Suprapubic skin (tissue), 4 donors: ENCODE data around the gene CLASP1. TPM values are rescaled to one million over a fixed set of nuclear protein-coding genes. Genes with fewer than 3 reads are reported as not detected.
"Not testable (repeated sequence)": the region's sequence is repeated elsewhere in the genome, so short reads cannot be mapped to it uniquely, and the experiment has no call there.

Experiments
- DNase-seq, 2 donors: peaks; one replicate each; pipeline ENCODE4 v3.0.0-alpha.2; 2019; ENCODE audit warnings: low spot score in 2 of 2
- H3K27ac ChIP-seq: fragments of 200-600 bp; sonication (generic); one replicate; pipeline ENCODE4 v1.5.1; 2019
- H3K27me3 ChIP-seq: fragments of 200-600 bp; sonication (generic); one replicate; pipeline ENCODE4 v1.5.1; 2019
- H3K36me3 ChIP-seq: fragments of 200-600 bp; sonication (generic); one replicate; pipeline ENCODE4 v1.5.1; 2019
- H3K4me1 ChIP-seq: fragments of 200-600 bp; sonication (generic); one replicate; pipeline ENCODE4 v1.5.1; 2019
- H3K4me3 ChIP-seq: fragments of 200-600 bp; sonication (generic); one replicate; pipeline ENCODE4 v1.5.1; 2019; ENCODE audit warnings: mild to moderate bottlenecking
- H3K9me3 ChIP-seq: fragments of 200-600 bp; sonication (generic); one replicate; pipeline ENCODE4 v1.5.1; 2019
- EP300 ChIP-seq: sonication (generic); formaldehyde crosslinking; IDR thresholded peaks from one replicate; pipeline ENCODE4 v1.6.1; 2017; ENCODE audit warnings: antibody characterized with exemption
- POLR2A ChIP-seq, 2 donors: fragments of 450-650 bp; IDR thresholded peaks; one replicate each; pipeline ENCODE4 v1.6.1; 2017; ENCODE audit warnings: antibody characterized with exemption in 2 of 2, mild to moderate bottlenecking in 2 of 2, moderate library complexity in 2 of 2
- POLR2AphosphoS5 ChIP-seq, 3 donors: sonication (generic); formaldehyde crosslinking; IDR thresholded peaks; one replicate each; pipeline ENCODE4 v1.6.1; 2017; ENCODE audit warnings: antibody characterized with exemption in 3 of 3
- WGBS: methylation state at CpG from one replicate; pipeline ENCODE4 v1.1.5; 2018; 5-methylcytosine and 5-hydroxymethylcytosine counted together
- total RNA-seq, 4 donors: library from RNA; depleted of rRNA; stranded (reverse); fragments of >200 nt; gene quantifications; one replicate each; pipeline ENCODE4 v1.1.0, GENCODE V29; 2016
- TF ChIP-seq, protein P1 (sequence below), 2 donors: fragments of 200-600 bp in 1 of 2; fragments of 450-650 bp in 1 of 2; sonication (generic) in 1 of 2; IDR thresholded peaks; one replicate each; pipeline ENCODE4 v1.5.1; 2016 to 2019; ENCODE audit warnings: antibody characterized with exemption in 2 of 2, mild to moderate bottlenecking in 1 of 2, moderate library complexity in 1 of 2

CLASP1 gene
- total RNA-seq, 4 donors from 2014 or later: 53.3 to 99.5 (median 67.6) TPM

DNA sequence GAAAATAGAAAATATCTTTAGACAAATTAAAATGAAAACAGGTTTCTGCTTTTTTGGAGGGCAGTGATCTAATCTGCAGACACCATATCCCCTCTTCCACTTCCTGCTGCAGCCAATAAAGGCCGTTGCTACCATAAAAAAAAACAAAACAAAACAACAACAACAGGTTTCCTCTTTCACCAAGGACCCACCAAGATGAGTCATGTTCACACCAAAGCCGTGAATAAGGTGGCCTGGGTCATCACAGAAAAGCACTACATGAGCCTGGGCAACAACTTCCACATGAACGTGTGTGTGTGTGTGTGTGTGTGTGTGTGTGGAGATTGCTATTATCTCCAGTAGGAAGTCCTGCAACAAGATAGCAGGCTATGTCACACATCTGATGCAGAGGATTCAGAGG is 339.5 kb downstream of the CLASP1 start:
- Histone ChIP-seq H3K4me3 (no peak overlapping the region), H3K9me3 (no peaks in the 10 kb centered on the region), H3K27ac (no peak overlapping the region), H3K4me1 (no peaks in the 10 kb centered on the region), H3K36me3 (no peaks in the 10 kb centered on the region), H3K27me3 (peaks cover 2% of the 10 kb centered on the region)
- peak in 1 of 2 donors; percentile 43 for DNase-seq
- TF ChIP-seq POLR2AphosphoS5 (IDR thresholded peaks at IDR 0.05): no peak
- no peak for TF ChIP-seq POLR2A (IDR thresholded peaks at IDR 0.05)
- TF ChIP-seq EP300: no peak
- TF ChIP-seq, protein P1, sequence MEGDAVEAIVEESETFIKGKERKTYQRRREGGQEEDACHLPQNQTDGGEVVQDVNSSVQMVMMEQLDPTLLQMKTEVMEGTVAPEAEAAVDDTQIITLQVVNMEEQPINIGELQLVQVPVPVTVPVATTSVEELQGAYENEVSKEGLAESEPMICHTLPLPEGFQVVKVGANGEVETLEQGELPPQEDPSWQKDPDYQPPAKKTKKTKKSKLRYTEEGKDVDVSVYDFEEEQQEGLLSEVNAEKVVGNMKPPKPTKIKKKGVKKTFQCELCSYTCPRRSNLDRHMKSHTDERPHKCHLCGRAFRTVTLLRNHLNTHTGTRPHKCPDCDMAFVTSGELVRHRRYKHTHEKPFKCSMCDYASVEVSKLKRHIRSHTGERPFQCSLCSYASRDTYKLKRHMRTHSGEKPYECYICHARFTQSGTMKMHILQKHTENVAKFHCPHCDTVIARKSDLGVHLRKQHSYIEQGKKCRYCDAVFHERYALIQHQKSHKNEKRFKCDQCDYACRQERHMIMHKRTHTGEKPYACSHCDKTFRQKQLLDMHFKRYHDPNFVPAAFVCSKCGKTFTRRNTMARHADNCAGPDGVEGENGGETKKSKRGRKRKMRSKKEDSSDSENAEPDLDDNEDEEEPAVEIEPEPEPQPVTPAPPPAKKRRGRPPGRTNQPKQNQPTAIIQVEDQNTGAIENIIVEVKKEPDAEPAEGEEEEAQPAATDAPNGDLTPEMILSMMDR (IDR thresholded peaks at IDR 0.05): no peak
- WGBS: 29% methylated on average over 3 of the region's 3 CpGs

DNA sequence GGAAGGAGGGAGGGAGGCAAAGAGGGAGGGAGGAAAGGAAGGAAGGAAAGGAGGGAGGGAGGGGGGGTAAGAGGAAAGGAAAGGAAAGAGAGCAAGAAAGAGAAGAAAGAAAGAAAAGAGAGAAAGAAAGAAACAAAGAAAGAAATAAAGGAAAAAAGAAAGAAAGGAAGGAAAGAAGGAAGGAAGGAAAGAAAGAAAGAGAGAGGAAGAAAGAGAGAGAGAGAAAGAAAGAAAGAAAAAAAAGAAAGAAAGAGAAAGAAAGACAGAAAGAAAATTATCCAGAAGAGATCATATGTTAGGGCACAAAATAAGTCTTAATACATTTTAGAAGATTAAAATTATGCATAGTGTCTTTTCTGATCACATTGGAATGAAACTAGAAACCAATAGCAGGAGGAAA is 339.9 kb downstream of the CLASP1 start:
- Histone ChIP-seq H3K27ac (no peak overlapping the region), H3K9me3 (no peaks in the 10 kb centered on the region), H3K4me1 (no peaks in the 10 kb centered on the region), H3K27me3 (peaks cover 2% of the 10 kb centered on the region), H3K36me3 (no peaks in the 10 kb centered on the region), H3K4me3 (no peak overlapping the region)
- TF ChIP-seq POLR2A (IDR thresholded peaks at IDR 0.05): no peak
- no peak for TF ChIP-seq POLR2AphosphoS5 (IDR thresholded peaks at IDR 0.05)
- no peak for TF ChIP-seq EP300
- TF ChIP-seq, protein P1 (IDR thresholded peaks at IDR 0.05): no peak
- DNase-seq: no peak

DNA sequence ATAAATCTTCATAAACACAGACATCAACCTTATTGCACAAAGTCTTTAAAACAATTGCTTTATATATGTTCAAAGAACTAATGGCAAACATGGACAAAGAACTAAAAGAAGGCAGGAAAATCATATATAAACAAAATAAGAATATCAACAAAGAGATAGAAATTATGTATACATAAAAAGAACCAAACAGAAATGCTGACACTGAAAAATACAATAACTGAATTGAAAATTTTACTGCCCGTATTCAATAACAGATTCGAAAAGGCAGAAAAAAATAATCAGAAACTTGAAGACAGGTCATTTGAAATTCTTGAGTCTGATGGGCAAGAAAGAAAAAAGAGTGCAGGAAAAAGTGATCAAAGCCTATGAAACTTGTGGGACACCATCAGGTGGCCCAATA is 342.2 kb downstream of the CLASP1 start:
- Histone ChIP-seq H3K4me3 (no peak overlapping the region), H3K27me3 (peaks cover 2% of the 10 kb centered on the region), H3K9me3 (no peaks in the 10 kb centered on the region), H3K4me1 (no peaks in the 10 kb centered on the region), H3K27ac (no peak overlapping the region), H3K36me3 (no peaks in the 10 kb centered on the region)
- TF ChIP-seq EP300 (no peak), POLR2A (IDR thresholded peaks at IDR 0.05) (no peak), POLR2AphosphoS5 (IDR thresholded peaks at IDR 0.05) (no peak)
- TF ChIP-seq, protein P1 (IDR thresholded peaks at IDR 0.05): no peak
- no peak for DNase-seq
- 93% methylated on average over 2 of the region's 2 CpGs for WGBS

DNA sequence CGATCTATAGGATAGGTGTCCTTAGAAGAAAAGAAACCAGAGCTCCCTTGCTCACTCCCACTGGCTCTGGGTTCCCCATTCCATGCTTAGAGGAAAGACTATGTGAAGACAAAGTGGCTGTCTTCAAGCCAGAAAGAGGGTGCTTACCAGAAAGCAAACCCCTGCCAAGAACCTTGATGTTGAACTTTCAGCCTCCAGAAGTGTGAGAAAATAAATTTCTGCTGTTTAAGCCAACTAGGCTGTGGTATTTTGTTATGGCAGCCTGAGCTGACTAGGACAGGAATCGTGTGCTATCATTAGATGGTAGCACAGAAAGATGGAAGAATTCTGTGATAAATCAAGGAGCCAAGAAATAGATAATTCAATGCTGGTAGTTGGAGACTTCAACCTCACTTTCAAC is 344.3 kb downstream of the CLASP1 start:
- H3K9me3 ChIP-seq: no peaks in the 10 kb centered on the region
- peaks cover 2% of the 10 kb centered on the region for H3K27me3 ChIP-seq
- 85% methylated on average over 2 of the region's 2 CpGs for WGBS
- TF ChIP-seq POLR2AphosphoS5 (IDR thresholded peaks at IDR 0.05): no peak
- TF ChIP-seq POLR2A (IDR thresholded peaks at IDR 0.05): no peak
- TF ChIP-seq, protein P1 (IDR thresholded peaks at IDR 0.05): no peak
- TF ChIP-seq EP300: no peak
- H3K4me3 ChIP-seq: no peak overlapping the region
- H3K27ac ChIP-seq: no peak overlapping the region
- DNase-seq: no peak
- no peaks in the 10 kb centered on the region for H3K36me3 ChIP-seq
- H3K4me1 ChIP-seq: no peaks in the 10 kb centered on the region

DNA sequence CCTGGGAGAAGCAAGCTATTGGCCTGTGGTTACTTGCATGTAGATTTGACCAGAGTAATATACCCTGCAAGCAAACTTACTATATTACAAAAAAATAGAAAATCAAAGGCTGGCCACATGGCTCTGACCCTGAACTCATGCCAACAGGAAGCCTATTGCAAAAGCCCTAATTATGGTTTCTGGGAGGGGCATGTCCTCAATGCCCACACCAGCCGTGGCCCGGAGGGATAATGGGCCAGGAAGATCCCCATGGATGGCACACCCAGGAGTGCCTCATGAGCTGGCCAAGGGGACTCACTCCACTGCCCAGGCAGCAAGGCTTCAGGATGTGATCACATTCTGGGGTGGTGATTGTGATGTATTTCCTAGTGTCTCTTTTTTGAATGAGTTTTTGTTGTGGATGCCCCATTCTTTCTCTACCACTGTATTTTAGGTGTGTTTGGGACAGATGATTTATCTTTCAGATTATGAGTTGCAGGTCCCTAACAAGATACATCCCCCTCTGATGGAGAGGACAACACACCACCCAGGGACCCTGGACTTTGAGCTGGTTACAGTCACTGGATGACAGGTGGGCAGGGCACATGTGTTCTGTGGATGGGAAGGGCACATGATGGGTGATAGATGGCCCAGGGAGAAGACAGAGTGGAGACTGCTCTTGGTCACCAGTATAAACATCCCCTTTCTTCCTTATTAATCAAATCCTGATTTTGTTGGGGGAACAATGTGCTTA is 345.6 kb downstream of the CLASP1 start:
- Histone ChIP-seq H3K27ac (no peak overlapping the region), H3K4me1 (no peaks in the 10 kb centered on the region), H3K9me3 (no peaks in the 10 kb centered on the region), H3K36me3 (no peaks in the 10 kb centered on the region), H3K4me3 (no peak overlapping the region), H3K27me3 (peaks cover 2% of the 10 kb centered on the region)
- WGBS: 36% methylated on average over 2 of the region's 2 CpGs
- TF ChIP-seq, protein P1 (IDR thresholded peaks at IDR 0.05): no peak
- TF ChIP-seq EP300: no peak
- TF ChIP-seq POLR2AphosphoS5 (IDR thresholded peaks at IDR 0.05): no peak
- no peak for TF ChIP-seq POLR2A (IDR thresholded peaks at IDR 0.05)
- no peak for DNase-seq

DNA sequence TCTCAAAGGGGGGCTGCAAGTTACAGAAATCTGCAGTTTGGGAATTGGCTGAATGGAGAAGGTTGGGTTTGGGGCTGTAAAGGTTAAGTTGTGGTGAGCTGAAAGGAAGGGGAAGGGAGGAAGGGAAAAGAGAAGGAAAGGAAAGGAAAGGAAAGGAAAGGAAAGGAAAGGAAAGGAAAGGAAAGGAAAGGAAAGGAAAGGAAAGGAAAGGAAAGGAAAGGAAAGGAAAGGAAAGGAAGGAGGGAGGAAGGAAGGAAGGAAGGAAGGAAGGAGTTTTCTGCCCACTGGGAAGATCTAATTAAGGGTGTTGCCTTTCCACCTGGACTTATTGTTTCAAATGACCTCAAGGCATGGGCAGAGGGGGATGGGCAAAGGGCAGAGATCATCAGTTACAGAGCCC is 348.1 kb downstream of the CLASP1 start:
- H3K9me3 ChIP-seq, H3K4me1 ChIP-seq, H3K27me3 ChIP-seq, H3K36me3 ChIP-seq, DNase-seq, H3K4me3 ChIP-seq, H3K27ac ChIP-seq: not testable (repeated sequence)
